B cell (primary cell): ENCODE data around the gene LMNB1. TPM values are rescaled to one million over a fixed set of nuclear protein-coding genes. Genes with fewer than 3 reads are reported as not detected.

Experiments used
- ATAC-seq: fragments of 200-7000 bp; cut with Tn5 transposase; one replicate; pipeline ENCODE4 v1.10.0; 2021; ENCODE audit warnings: low read depth, mild to moderate bottlenecking, moderate number of reproducible peaks, moderate library complexity
- CTCF ChIA-PET: fragments of 350-600 bp; sonication (Branson Sonifier 250); formaldehyde crosslinking; loops from one replicate; lab custom pipeline; 2021; ENCODE audit warnings: antibody characterized with exemption, inconsistent platforms; lab: Charles Lee
- POLR2A ChIA-PET: fragments of 350-600 bp; sonication (Branson Sonifier 250); formaldehyde crosslinking; loops from one replicate; lab custom pipeline; 2021; ENCODE audit warnings: antibody characterized with exemption; lab: Charles Lee
- DNase-seq: peaks from one replicate; pipeline ENCODE4 v3.0.0; 2013
- H2AFZ ChIP-seq: 2 replicates; pipeline ENCODE4 v1.6.1; 2012; ENCODE audit warnings: mild to moderate bottlenecking, low read depth, low read length; ENCODE audit not compliant: insufficient read depth, poor library complexity, severe bottlenecking
- H3K27ac ChIP-seq, 2 donors: 1 replicate in 1 of 2; 2 replicates in 1 of 2; pipeline ENCODE4 v1.5.1; 2012 to 2013; ENCODE audit warnings: low read length in 2 of 2, mild to moderate bottlenecking in 2 of 2, moderate library complexity in 1 of 2
- H3K27me3 ChIP-seq, 4 experiments: fragments of 200-600 bp in 1 of 4; sonication (generic) in 1 of 4; replicated peaks in 1 of 4; 1 replicate in 2 of 4; 2 replicates in 2 of 4; pipeline versions ENCODE4 v1.6.1 to v1.7.0; 2013 to 2016; ENCODE audit warnings: low read length in 3 of 4, mild to moderate bottlenecking in 2 of 4, mixed read lengths in 1 of 4, moderate library complexity in 1 of 4; ENCODE audit not compliant: insufficient read depth in 4 of 4, control insufficient read depth in 3 of 4; ENCODE audit errors: control extremely low read depth in 1 of 4
- H3K36me3 ChIP-seq, 2 experiments: replicated peaks in 1 of 2; 1 replicate in 1 of 2; 2 replicates in 1 of 2; pipeline versions ENCODE4 v1.6.1 to v1.7.1; 2013; ENCODE audit warnings: low read length in 1 of 2; ENCODE audit not compliant: insufficient read depth in 2 of 2, control insufficient read depth in 1 of 2; ENCODE audit errors: control extremely low read depth in 1 of 2, extremely low read depth in 1 of 2
- H3K4me1 ChIP-seq, 2 donors: fragments of 200-600 bp in 1 of 2; sonication (generic) in 1 of 2; 1 replicate in 1 of 2; 2 replicates in 1 of 2; pipeline versions ENCODE4 v1.5.1 to v1.6.1; 2013 to 2017; ENCODE audit warnings: low read length in 2 of 2; ENCODE audit not compliant: control insufficient read depth in 2 of 2, insufficient read depth in 2 of 2
- H3K4me2 ChIP-seq: replicated peaks from 2 replicates; pipeline ENCODE3; 2012; ENCODE audit warnings: mild to moderate bottlenecking, low read depth, low read length; ENCODE audit not compliant: poor library complexity, severe bottlenecking
- H3K4me3 ChIP-seq, 5 experiments: fragments of 200-600 bp in 1 of 5; sonication (generic) in 1 of 5; 1 replicate in 3 of 5; 2 replicates in 2 of 5; pipeline versions ENCODE4 v1.5.1 to v1.7.0; 2011 to 2016; ENCODE audit warnings: low read length in 4 of 5, mild to moderate bottlenecking in 4 of 5, low read depth in 2 of 5, control low read depth in 1 of 5, moderate library complexity in 1 of 5; ENCODE audit not compliant: insufficient read depth in 1 of 5; ENCODE audit errors: control extremely low read depth in 1 of 5, extremely low read depth in 1 of 5
- H3K79me2 ChIP-seq: fragments of 200-600 bp; sonication (generic); one replicate; pipeline ENCODE4 v1.6.0; 2016; ENCODE audit warnings: low read length; ENCODE audit not compliant: control insufficient read depth, insufficient read depth
- H3K9ac ChIP-seq: fragments of 200-600 bp; sonication (generic); 2 replicates; pipeline ENCODE4 v1.6.1; 2017; ENCODE audit warnings: mild to moderate bottlenecking, low read length, moderate library complexity
- H3K9me3 ChIP-seq, 3 donors: one replicate each; pipeline versions ENCODE4 v1.6.1 to v1.7.1; 2013; ENCODE audit warnings: low read length in 2 of 3; ENCODE audit not compliant: control insufficient read depth in 2 of 3, insufficient read depth in 1 of 3; ENCODE audit errors: control extremely low read depth in 1 of 3
- H4K20me1 ChIP-seq: 2 replicates; pipeline ENCODE4 v1.6.0; 2012; ENCODE audit warnings: mild to moderate bottlenecking, low read length; ENCODE audit not compliant: insufficient read depth, control insufficient read depth, poor library complexity, severe bottlenecking
- H3K27ac Mint-ChIP-seq: one replicate; pipeline ENCODE4 v1.8.0; 2021; ENCODE audit warnings: mixed read lengths
- H3K27me3 Mint-ChIP-seq: one replicate; pipeline ENCODE4 v1.8.0; 2021; ENCODE audit warnings: mixed read lengths
- H3K4me1 Mint-ChIP-seq: one replicate; pipeline ENCODE4 v1.8.0; 2021; ENCODE audit warnings: mixed read lengths
- H3K4me3 Mint-ChIP-seq: one replicate; pipeline ENCODE4 v1.8.0; 2021; ENCODE audit warnings: mixed read lengths
- H3K9me3 Mint-ChIP-seq: one replicate; pipeline ENCODE4 v1.8.0; 2022; ENCODE audit warnings: mixed read lengths; ENCODE audit not compliant: insufficient read depth
- EZH2 ChIP-seq: IDR thresholded peaks from 2 replicates; pipeline ENCODE4 v1.6.1; 2012; ENCODE audit warnings: borderline replicate concordance, low read depth, mild to moderate bottlenecking, moderate library complexity, low read length; ENCODE audit not compliant: insufficient read depth, poor library complexity, severe bottlenecking
- WGBS: methylation state at CpG from one replicate; pipeline ENCODE4 v1.1.5; 2013; ENCODE audit warnings: missing lambda C conversion rate; ENCODE audit not compliant: insufficient coverage; 5-methylcytosine and 5-hydroxymethylcytosine counted together
- intact Hi-C: fragments of 100-400 bp; cut with micrococcal nuclease; formaldehyde crosslinking; loops from one replicate; pipeline ENCODE4 v1.10.0; 2022
- polyA plus RNA-seq: library from polyadenylated mRNA; depleted of rRNA; stranded (reverse); fragments of >200 nt; gene quantifications from 2 replicates; pipeline ENCODE4 v1.2.3, GENCODE V29; 2012
- total RNA-seq, 2 donors: library from RNA; stranded (reverse); fragments of 120-200 nt in 1 of 2; gene quantifications; 1 replicate in 1 of 2; 2 replicates in 1 of 2; pipeline versions ENCODE4 v1.2.3 to v1.2.4, GENCODE V29; 2013 to 2022
- TF ChIP-seq, protein P1 (sequence below): fragments of 200-600 bp; IDR thresholded peaks from one replicate; pipeline ENCODE4 v1.8.0; 2022; ENCODE audit warnings: antibody characterized with exemption, mild to moderate bottlenecking

Gene LMNB1
- total and polyA plus RNA-seq, 2 donors (not counting 1 experiment from before 2014, with no cell fraction given), result 10.5 to 25.1 TPM

DNA sequence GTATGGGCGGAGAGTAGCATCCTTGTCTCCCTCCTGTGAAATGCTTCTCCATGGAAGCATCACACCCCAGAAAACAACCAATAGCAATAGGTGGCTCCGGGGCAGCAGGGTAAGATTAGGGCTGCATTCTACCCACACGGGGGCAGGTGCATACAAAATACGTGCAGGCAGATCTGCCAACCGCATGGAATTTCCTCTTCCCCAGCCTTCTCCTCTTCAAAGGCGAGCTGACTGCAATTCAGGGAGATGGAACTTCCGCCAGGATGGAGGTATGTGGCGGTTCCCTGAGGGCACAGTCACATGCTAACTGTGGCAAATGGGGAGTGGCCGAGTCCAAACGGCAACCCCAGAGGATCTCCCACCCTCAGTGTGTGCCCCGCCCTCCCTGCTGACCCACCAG, 81.5 kb downstream of the LMNB1 start:
- WGBS, result 100% methylated on average over 7 of the region's 11 CpGs

GRCh38 chr5:126863402-126863801, 86.5 kb downstream of the LMNB1 start:
- Histone ChIP-seq H2AFZ (no peak overlapping the region), H3K4me2 (no peak overlapping the region), H3K9me3 (no peaks in the 10 kb centered on the region), H3K27me3 (no peaks in the 10 kb centered on the region), H3K27ac (no peak overlapping the region), H3K4me1 (peaks cover under 1% of the 10 kb centered on the region in 2 donors), H3K4me3 (no peak overlapping the region), H4K20me1 (no peaks in the 10 kb centered on the region), H3K79me2 (no peaks in the 10 kb centered on the region), H3K36me3 (no peaks in the 10 kb centered on the region), H3K9ac (no peak overlapping the region)
- intact Hi-C loops, result no loop called here
- ChIA-PET POLR2A (interaction anchor here (0.8 kb wide), 1 partner anchor 15 kb away, joined by 13 read pairs; no protein-coding TSS in a partner anchor), CTCF (interaction anchor here (1.2 kb wide), 1 partner anchor 450 kb away, joined by 3 read pairs; no protein-coding TSS in a partner anchor)
- ATAC-seq, result no peak
- no peaks in the 10 kb centered on the region for H3K9me3 Mint-ChIP-seq
- no CpG with 5 or more reads among the region's 4 CpGs for WGBS
- peaks cover under 1% of the 10 kb centered on the region for H3K4me1 Mint-ChIP-seq
- H3K4me3 Mint-ChIP-seq, result no peak overlapping the region
- H3K27me3 Mint-ChIP-seq, result no peaks in the 10 kb centered on the region
- no peak for DNase-seq
- H3K27ac Mint-ChIP-seq, result no peak overlapping the region
- TF ChIP-seq, protein P1, sequence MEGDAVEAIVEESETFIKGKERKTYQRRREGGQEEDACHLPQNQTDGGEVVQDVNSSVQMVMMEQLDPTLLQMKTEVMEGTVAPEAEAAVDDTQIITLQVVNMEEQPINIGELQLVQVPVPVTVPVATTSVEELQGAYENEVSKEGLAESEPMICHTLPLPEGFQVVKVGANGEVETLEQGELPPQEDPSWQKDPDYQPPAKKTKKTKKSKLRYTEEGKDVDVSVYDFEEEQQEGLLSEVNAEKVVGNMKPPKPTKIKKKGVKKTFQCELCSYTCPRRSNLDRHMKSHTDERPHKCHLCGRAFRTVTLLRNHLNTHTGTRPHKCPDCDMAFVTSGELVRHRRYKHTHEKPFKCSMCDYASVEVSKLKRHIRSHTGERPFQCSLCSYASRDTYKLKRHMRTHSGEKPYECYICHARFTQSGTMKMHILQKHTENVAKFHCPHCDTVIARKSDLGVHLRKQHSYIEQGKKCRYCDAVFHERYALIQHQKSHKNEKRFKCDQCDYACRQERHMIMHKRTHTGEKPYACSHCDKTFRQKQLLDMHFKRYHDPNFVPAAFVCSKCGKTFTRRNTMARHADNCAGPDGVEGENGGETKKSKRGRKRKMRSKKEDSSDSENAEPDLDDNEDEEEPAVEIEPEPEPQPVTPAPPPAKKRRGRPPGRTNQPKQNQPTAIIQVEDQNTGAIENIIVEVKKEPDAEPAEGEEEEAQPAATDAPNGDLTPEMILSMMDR, result no peak
- TF ChIP-seq EZH2, result no peak

More for the DNA sequence above, 81.5 kb downstream of the LMNB1 start:
- ChIA-PET POLR2A (no interaction called here), CTCF (no interaction called here)
- Histone ChIP-seq H3K79me2 (no peaks in the 10 kb centered on the region), H3K4me3 (no peak overlapping the region), H3K36me3 (no peaks in the 10 kb centered on the region), H3K9ac (no peak overlapping the region), H3K27ac (no peak overlapping the region), H3K9me3 (peaks cover 0 to 16% (median 0%) of the 10 kb centered on the region in 3 donors), H3K4me2 (no peak overlapping the region), H4K20me1 (no peaks in the 10 kb centered on the region), H2AFZ (no peak overlapping the region), H3K27me3 (no peaks in the 10 kb centered on the region), H3K4me1 (peaks cover 0 to 1% of the 10 kb centered on the region in 2 donors)
- intact Hi-C loops, result no loop called here
- Mint-ChIP-seq H3K27ac (no peak overlapping the region), H3K4me1 (peaks cover 6% of the 10 kb centered on the region), H3K9me3 (no peaks in the 10 kb centered on the region), H3K4me3 (no peak overlapping the region), H3K27me3 (no peaks in the 10 kb centered on the region)
- no peak for DNase-seq
- TF ChIP-seq, protein P1, result no peak
- TF ChIP-seq EZH2, result no peak
- no peak for ATAC-seq
